Chondrocyte (in vitro differentiated cells): ENCODE measurements around the gene RGS13. TPM values are rescaled to one million over a fixed set of nuclear protein-coding genes. Genes with fewer than 3 reads are reported as not detected.

ENCODE experiments used
- DNase-seq: peaks from one replicate; pipeline ENCODE4 v3.0.0; 2021; ENCODE audit warnings: mixed read lengths, low spot score
- H3K27ac Mint-ChIP-seq: one replicate; pipeline ENCODE4 v1.8.0; 2021; ENCODE audit warnings: mild to moderate bottlenecking, moderate library complexity, mixed read lengths; ENCODE audit not compliant: unreplicated experiment
- H3K27me3 Mint-ChIP-seq: 2 replicates; pipeline ENCODE4 v1.8.0; 2021; ENCODE audit warnings: low read depth, mixed read lengths
- H3K36me3 Mint-ChIP-seq: 2 replicates; pipeline ENCODE4 v1.8.0; 2021; ENCODE audit warnings: low read depth, mixed read lengths
- H3K4me1 Mint-ChIP-seq: 2 replicates; pipeline ENCODE4 v1.8.0; 2021; ENCODE audit warnings: low read depth, mild to moderate bottlenecking, mixed read lengths
- H3K4me3 Mint-ChIP-seq: one replicate; pipeline ENCODE4 v1.8.0; 2021; ENCODE audit warnings: mild to moderate bottlenecking, moderate library complexity, mixed read lengths; ENCODE audit not compliant: unreplicated experiment
- H3K9me3 Mint-ChIP-seq: 2 replicates; pipeline ENCODE4 v1.8.0; 2021; ENCODE audit warnings: low read depth, mixed read lengths
- total RNA-seq: library from RNA; stranded (reverse); gene quantifications from 3 replicates; pipeline ENCODE4 v1.2.1, GENCODE V29; 2021
- TF ChIP-seq, protein P1 (sequence below): fragments of 200-600 bp; sonication (generic); IDR thresholded peaks from 2 replicates; pipeline ENCODE4 v1.5.0; 2021; ENCODE audit warnings: antibody characterized with exemption, mild to moderate bottlenecking, moderate library complexity

The RGS13 gene
- total RNA-seq, 1 donor from 2014 or later, result not detected

- Mint-ChIP-seq H3K9me3 (no peaks in the 10 kb centered on the region), H3K4me1 (peaks cover 6% of the 10 kb centered on the region), H3K27ac (no peak overlapping the region), H3K4me3 (no peak overlapping the region), H3K36me3 (no peaks in the 10 kb centered on the region), H3K27me3 (no peaks in the 10 kb centered on the region)
- TF ChIP-seq, protein P1, sequence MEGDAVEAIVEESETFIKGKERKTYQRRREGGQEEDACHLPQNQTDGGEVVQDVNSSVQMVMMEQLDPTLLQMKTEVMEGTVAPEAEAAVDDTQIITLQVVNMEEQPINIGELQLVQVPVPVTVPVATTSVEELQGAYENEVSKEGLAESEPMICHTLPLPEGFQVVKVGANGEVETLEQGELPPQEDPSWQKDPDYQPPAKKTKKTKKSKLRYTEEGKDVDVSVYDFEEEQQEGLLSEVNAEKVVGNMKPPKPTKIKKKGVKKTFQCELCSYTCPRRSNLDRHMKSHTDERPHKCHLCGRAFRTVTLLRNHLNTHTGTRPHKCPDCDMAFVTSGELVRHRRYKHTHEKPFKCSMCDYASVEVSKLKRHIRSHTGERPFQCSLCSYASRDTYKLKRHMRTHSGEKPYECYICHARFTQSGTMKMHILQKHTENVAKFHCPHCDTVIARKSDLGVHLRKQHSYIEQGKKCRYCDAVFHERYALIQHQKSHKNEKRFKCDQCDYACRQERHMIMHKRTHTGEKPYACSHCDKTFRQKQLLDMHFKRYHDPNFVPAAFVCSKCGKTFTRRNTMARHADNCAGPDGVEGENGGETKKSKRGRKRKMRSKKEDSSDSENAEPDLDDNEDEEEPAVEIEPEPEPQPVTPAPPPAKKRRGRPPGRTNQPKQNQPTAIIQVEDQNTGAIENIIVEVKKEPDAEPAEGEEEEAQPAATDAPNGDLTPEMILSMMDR, result no peak
- DNase-seq, result no peak
Observed at GRCh38 chr1:192631749-192632148, 4.2 kb upstream of the RGS13 start.

DNA sequence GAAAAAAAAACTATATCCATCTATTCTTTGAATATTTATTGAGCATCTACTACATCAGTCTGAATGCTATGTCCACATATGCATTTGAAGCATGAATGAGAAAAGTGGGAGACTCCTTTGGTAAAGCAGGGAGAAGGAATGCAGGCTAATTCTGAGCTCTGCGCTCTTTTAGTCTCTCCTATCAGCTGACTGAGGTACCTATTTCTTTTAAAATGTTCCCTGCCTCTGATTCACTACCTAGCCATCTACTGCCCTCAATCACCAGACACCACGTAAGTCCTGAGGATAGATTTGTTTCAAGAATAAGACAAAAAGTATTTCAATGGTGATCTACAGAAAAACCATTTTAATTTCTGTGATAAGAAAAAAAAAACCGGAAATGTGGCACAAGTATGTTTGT, 3.8 kb upstream of the RGS13 start:
- TF ChIP-seq, protein P1, result no peak
- H3K27ac Mint-ChIP-seq, result no peak overlapping the region
- no peak overlapping the region for H3K4me3 Mint-ChIP-seq
- peaks cover 3% of the 10 kb centered on the region for H3K4me1 Mint-ChIP-seq
- no peaks in the 10 kb centered on the region for H3K36me3 Mint-ChIP-seq
- no peaks in the 10 kb centered on the region for H3K9me3 Mint-ChIP-seq
- no peaks in the 10 kb centered on the region for H3K27me3 Mint-ChIP-seq
- DNase-seq, result no peak

DNA sequence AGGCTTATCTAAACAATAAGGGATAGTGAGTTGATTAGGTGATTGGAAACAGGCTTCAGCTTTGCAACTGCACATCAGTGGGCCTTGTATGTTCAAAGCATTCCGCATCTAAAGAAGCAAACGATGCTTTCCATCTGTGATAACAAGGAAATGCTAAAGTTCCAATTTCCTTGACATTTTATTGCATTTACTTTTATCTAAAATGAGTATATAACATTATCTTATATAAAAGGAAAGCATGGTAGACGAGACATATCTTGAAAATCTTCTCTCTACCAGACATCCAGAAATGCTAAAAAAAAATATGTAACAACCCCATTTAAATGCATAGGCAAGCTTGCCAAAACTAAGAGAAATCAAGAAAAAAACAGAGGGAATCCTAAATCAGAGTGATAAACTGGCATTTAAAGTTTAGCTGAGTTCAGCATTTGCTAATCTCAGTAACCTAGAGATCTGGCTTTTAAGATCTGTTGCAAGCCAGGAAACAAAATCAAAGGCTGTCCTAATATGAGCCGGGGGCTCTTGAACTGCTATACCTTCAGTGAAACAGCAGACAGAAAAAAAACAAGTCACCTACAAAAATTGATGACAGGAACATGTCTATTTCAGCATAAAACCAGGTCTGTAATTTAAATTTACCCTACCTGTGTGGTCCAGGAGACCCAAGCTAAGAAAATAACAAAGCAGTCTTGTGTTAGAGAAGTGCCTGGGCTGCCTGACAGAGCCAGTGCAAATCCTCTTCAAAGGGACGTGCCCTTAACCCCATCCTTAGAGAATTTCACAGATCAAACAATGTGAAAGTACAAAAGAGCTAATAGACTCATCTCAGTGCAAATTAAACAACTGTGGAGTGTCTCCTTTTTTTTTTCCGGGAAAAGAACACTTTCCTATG, 3.1 kb upstream of the RGS13 start:
- no peaks in the 10 kb centered on the region for H3K27me3 Mint-ChIP-seq
- no peak for DNase-seq
- H3K36me3 Mint-ChIP-seq, result no peaks in the 10 kb centered on the region
- TF ChIP-seq, protein P1, result no peak
- H3K4me3 Mint-ChIP-seq, result no peak overlapping the region
- H3K27ac Mint-ChIP-seq, result no peak overlapping the region
- peaks cover 3% of the 10 kb centered on the region for H3K4me1 Mint-ChIP-seq
- H3K9me3 Mint-ChIP-seq, result no peaks in the 10 kb centered on the region

DNA sequence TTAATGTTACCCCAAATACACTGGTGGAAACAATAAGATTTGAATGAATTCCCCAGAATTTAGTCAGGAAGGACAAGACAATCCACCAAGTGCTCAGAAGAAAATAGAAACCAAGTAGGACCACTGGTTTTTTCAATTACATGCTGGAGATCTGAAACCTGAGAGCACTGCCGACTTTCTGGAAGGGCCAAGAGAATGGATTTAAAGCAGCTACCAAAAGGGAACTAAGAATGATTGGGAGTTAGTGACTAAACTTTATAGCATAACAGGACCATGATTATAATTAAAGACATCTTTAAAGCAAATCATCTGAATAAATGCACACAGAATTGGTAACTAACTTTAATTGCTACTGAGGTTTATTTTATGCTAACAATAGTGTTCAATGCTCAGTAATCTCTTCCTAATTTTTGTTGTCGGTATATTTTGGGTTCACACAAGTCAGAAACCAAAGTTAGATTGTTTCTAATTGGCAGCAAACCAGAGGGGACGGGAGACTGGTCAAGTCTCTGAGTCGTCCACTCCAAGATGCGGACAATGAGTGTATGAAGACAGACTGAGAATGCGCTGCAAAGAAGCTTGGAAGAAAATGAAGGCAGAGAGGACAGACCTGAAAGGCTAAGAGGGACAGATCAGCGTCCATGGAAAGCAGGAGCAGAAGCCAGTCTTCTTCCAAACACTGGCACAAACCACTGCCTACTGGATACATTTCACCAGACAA, 2.3 kb upstream of the RGS13 start:
- Mint-ChIP-seq H3K27me3 (no peaks in the 10 kb centered on the region), H3K9me3 (no peaks in the 10 kb centered on the region), H3K4me3 (no peak overlapping the region), H3K27ac (no peak overlapping the region), H3K36me3 (no peaks in the 10 kb centered on the region), H3K4me1 (peaks cover 3% of the 10 kb centered on the region)
- no peak for DNase-seq
- TF ChIP-seq, protein P1, result no peak

DNA sequence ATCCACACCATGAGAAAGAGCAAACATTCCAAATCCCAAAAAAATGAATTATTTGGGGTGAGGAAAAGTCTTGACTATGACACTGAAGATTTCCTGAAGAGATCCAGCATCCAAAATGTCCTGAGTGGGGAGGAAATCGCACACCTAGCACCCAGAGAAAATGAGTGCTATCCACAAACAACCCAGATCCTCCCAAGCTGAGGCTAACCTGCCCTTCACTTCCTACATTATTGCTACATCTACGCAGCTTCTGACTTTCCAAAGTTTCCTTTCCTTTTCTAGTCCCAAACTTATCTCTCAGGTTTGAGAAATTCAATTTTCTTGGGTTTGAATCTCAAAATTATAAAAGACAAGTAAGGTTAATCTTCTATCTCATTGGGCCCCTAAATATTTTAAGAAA, 906 bp upstream of the RGS13 start:
- Mint-ChIP-seq H3K4me1 (peaks cover 3% of the 10 kb centered on the region), H3K36me3 (no peaks in the 10 kb centered on the region), H3K27ac (no peak overlapping the region)

More for the DNA sequence above, 906 bp upstream of the RGS13 start:
- Mint-ChIP-seq H3K9me3 (no peaks in the 10 kb centered on the region), H3K4me3 (no peak overlapping the region), H3K27me3 (no peaks in the 10 kb centered on the region)
- TF ChIP-seq, protein P1, result no peak
- no peak for DNase-seq
